ENCODE data around the gene PLA2G1B. TPM values are rescaled to one million over a fixed set of nuclear protein-coding genes. Genes with fewer than 3 reads are reported as not detected.
A peak's percentile ranks its signal among the peaks of the same experiment; 100 is the strongest.

Gene PLA2G1B
- total and polyA plus RNA-seq, 2 of the 13 experiments (the other 11 are each of a cell fraction or from before 2014, with no cell fraction given), result 0.33 to 1.4 TPM

GRCh38 chr12:120356567-120357030, 29.0 kb upstream of the PLA2G1B start (continued):
- TF ChIP-seq RERE (CRISPR knock-in tag; IDR thresholded peaks at IDR 0.05; ENCODE audit: low read depth) (no peak), HDAC1 (CRISPR knock-in tag; IDR thresholded peaks at IDR 0.05) (0 out of 2 replicates have a peak, but pooled peaks have one; percentile 23), FOSL2 (CRISPR knock-in tag; IDR thresholded peaks at IDR 0.05) (peak; percentile 69), ZNF382 (CRISPR knock-in tag; IDR thresholded peaks at IDR 0.05; ENCODE audit: borderline replicate concordance) (no peak), ZNF776 (CRISPR knock-in tag; IDR thresholded peaks at IDR 0.05) (no peak), TOPORS (CRISPR knock-in tag; IDR thresholded peaks at IDR 0.05) (no peak), ZSCAN29 (CRISPR knock-in tag; conservative IDR thresholded peaks at IDR 0.05) (no peak), CTCF (CRISPR knock-in tag; IDR thresholded peaks at IDR 0.05) (peak; percentile 95), MXI1 (IDR thresholded peaks at IDR 0.05; ENCODE audit: borderline replicate concordance, low read depth, low read length) (no peak), TFDP1 (CRISPR knock-in tag; IDR thresholded peaks at IDR 0.05; ENCODE audit: borderline replicate concordance) (no peak), ZFP62 (CRISPR knock-in tag; IDR thresholded peaks at IDR 0.05) (no peak), MAFK (conservative IDR thresholded peaks at IDR 0.05 in 1 of 2, IDR thresholded peaks at IDR 0.05 in 1 of 2; ENCODE audit: low read length in 2 of 2) (no peak), ZNF256 (CRISPR knock-in tag; conservative IDR thresholded peaks at IDR 0.05) (no peak), TEAD3 (CRISPR knock-in tag; optimal IDR thresholded peaks at IDR 0.05; ENCODE audit: borderline replicate concordance) (no peak), HNF4G (IDR thresholded peaks at IDR 0.05; ENCODE audit: borderline replicate concordance, low read depth, low read length) (no peak), HNF4G (CRISPR knock-in tag; IDR thresholded peaks at IDR 0.05; ENCODE audit: borderline replicate concordance, low read depth) (no peak), SP1 (IDR thresholded peaks at IDR 0.05) (no peak), SP1 (CRISPR knock-in tag; IDR thresholded peaks at IDR 0.05) (no peak), NFATC3 (CRISPR knock-in tag; IDR thresholded peaks at IDR 0.05) (no peak), DDIT3 (CRISPR knock-in tag; IDR thresholded peaks at IDR 0.05) (no peak), ZBTB8A (CRISPR knock-in tag; IDR thresholded peaks at IDR 0.05; ENCODE audit: borderline replicate concordance, low read depth) (no peak), ZNF775 (CRISPR knock-in tag; IDR thresholded peaks at IDR 0.05; ENCODE audit: borderline replicate concordance) (no peak), ZNF547 (CRISPR knock-in tag; IDR thresholded peaks at IDR 0.05) (no peak), AGO2 (optimal IDR thresholded peaks at IDR 0.05; ENCODE audit: low read depth, low read length) (no peak), MTF1 (CRISPR knock-in tag; IDR thresholded peaks at IDR 0.05) (no peak)
